Activated B cell treated with CpG ODN at 0.5 μM for 24 hours (primary cell): ENCODE results near the gene KLHL22. TPM values are rescaled to one million over a fixed set of nuclear protein-coding genes. Genes with fewer than 3 reads are reported as not detected.

ENCODE experiments used
- ATAC-seq: fragments of 200-7000 bp; cut with Tn5 transposase; one replicate; pipeline ENCODE4 v1.10.0; 2021; ENCODE audit warnings: low read depth, mild to moderate bottlenecking, moderate library complexity
- CTCF ChIA-PET: fragments of 350-600 bp; sonication (Branson Sonifier 250); formaldehyde crosslinking; loops from one replicate; lab custom pipeline; 2021; ENCODE audit warnings: antibody characterized with exemption; lab: Charles Lee
- POLR2A ChIA-PET: fragments of 350-600 bp; sonication (Branson Sonifier 250); formaldehyde crosslinking; loops from one replicate; lab custom pipeline; 2021; ENCODE audit warnings: antibody characterized with exemption; lab: Charles Lee
- DNase-seq: peaks from one replicate; pipeline ENCODE4 v3.0.0; 2022
- H3K27ac Mint-ChIP-seq: one replicate; pipeline ENCODE4 v1.8.0; 2020; ENCODE audit warnings: mixed read lengths
- H3K27me3 Mint-ChIP-seq: one replicate; pipeline ENCODE4 v1.8.0; 2021; ENCODE audit warnings: mixed read lengths
- H3K36me3 Mint-ChIP-seq: one replicate; pipeline ENCODE4 v1.8.0; 2021; ENCODE audit warnings: low read depth, mixed read lengths
- H3K4me1 Mint-ChIP-seq: one replicate; pipeline ENCODE4 v1.8.0; 2021; ENCODE audit warnings: mixed read lengths
- H3K4me3 Mint-ChIP-seq: one replicate; pipeline ENCODE4 v1.8.0; 2020; ENCODE audit warnings: mild to moderate bottlenecking, mixed read lengths
- H3K9me3 Mint-ChIP-seq: one replicate; pipeline ENCODE4 v1.8.0; 2020; ENCODE audit warnings: mixed read lengths
- intact Hi-C: fragments of 100-400 bp; cut with micrococcal nuclease; formaldehyde crosslinking; loops from one replicate; pipeline ENCODE4 v1.15.1; 2024
- total RNA-seq: library from RNA; stranded (reverse); gene quantifications from 2 replicates; pipeline ENCODE4 v1.2.3, GENCODE V29; 2022
- TF ChIP-seq, protein P1 (sequence below): fragments of 200-600 bp; IDR thresholded peaks from one replicate; pipeline ENCODE4 v1.8.0; 2022; ENCODE audit warnings: antibody characterized with exemption, mild to moderate bottlenecking

Gene KLHL22
- total RNA-seq, 1 donor from 2014 or later, result 26.1 TPM

- H3K4me3 Mint-ChIP-seq, result no peak overlapping the region
- ChIA-PET CTCF (interaction anchor here (1.2 to 2.2 kb wide), 2 partner anchors 36 to 81 kb away, joined by 3 to 8 read pairs; no protein-coding TSS in a partner anchor), POLR2A (interaction anchor here (1.1 to 1.2 kb wide), 2 partner anchors 9 to 14 kb away, joined by 3 to 8 read pairs; partner anchors contain the start of gene MED15)
- ATAC-seq, result no peak
- H3K36me3 Mint-ChIP-seq, result no peaks in the 10 kb centered on the region
- no peaks in the 10 kb centered on the region for H3K9me3 Mint-ChIP-seq
- peaks cover 14% of the 10 kb centered on the region for H3K4me1 Mint-ChIP-seq
- no peaks in the 10 kb centered on the region for H3K27me3 Mint-ChIP-seq
- TF ChIP-seq, protein P1, sequence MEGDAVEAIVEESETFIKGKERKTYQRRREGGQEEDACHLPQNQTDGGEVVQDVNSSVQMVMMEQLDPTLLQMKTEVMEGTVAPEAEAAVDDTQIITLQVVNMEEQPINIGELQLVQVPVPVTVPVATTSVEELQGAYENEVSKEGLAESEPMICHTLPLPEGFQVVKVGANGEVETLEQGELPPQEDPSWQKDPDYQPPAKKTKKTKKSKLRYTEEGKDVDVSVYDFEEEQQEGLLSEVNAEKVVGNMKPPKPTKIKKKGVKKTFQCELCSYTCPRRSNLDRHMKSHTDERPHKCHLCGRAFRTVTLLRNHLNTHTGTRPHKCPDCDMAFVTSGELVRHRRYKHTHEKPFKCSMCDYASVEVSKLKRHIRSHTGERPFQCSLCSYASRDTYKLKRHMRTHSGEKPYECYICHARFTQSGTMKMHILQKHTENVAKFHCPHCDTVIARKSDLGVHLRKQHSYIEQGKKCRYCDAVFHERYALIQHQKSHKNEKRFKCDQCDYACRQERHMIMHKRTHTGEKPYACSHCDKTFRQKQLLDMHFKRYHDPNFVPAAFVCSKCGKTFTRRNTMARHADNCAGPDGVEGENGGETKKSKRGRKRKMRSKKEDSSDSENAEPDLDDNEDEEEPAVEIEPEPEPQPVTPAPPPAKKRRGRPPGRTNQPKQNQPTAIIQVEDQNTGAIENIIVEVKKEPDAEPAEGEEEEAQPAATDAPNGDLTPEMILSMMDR, result no peak
- H3K27ac Mint-ChIP-seq, result no peak overlapping the region
- no peak for DNase-seq
- intact Hi-C loops, result loop anchor here (5.0 kb wide), 1 partner anchor 367 kb away; the partner anchor contains the start of gene ZDHHC8
These were observed 3.3 kb upstream of the KLHL22 start for GRCh38 chr22:20498913-20499312.

GRCh38 chr22:20497426-20497825 lies 1.8 kb upstream of the KLHL22 start:
- ATAC-seq (no peak), DNase-seq (no peak)
- no peaks in the 10 kb centered on the region for H3K27me3 Mint-ChIP-seq
- no peaks in the 10 kb centered on the region for H3K9me3 Mint-ChIP-seq
- H3K36me3 Mint-ChIP-seq, result no peaks in the 10 kb centered on the region
- intact Hi-C loops, result loop anchor here (5.0 kb wide), 1 partner anchor 365 kb away; the partner anchor contains the start of gene ZDHHC8
- H3K4me3 Mint-ChIP-seq, result no peak overlapping the region
- POLR2A ChIA-PET, result no interaction called here
- H3K4me1 Mint-ChIP-seq, result peaks cover 22% of the 10 kb centered on the region
- TF ChIP-seq, protein P1, result no peak
- CTCF ChIA-PET, result interaction anchor here (2.2 kb wide), 1 partner anchor 80 kb away, joined by 8 read pairs; no protein-coding TSS in a partner anchor
- H3K27ac Mint-ChIP-seq, result no peak overlapping the region

DNA sequence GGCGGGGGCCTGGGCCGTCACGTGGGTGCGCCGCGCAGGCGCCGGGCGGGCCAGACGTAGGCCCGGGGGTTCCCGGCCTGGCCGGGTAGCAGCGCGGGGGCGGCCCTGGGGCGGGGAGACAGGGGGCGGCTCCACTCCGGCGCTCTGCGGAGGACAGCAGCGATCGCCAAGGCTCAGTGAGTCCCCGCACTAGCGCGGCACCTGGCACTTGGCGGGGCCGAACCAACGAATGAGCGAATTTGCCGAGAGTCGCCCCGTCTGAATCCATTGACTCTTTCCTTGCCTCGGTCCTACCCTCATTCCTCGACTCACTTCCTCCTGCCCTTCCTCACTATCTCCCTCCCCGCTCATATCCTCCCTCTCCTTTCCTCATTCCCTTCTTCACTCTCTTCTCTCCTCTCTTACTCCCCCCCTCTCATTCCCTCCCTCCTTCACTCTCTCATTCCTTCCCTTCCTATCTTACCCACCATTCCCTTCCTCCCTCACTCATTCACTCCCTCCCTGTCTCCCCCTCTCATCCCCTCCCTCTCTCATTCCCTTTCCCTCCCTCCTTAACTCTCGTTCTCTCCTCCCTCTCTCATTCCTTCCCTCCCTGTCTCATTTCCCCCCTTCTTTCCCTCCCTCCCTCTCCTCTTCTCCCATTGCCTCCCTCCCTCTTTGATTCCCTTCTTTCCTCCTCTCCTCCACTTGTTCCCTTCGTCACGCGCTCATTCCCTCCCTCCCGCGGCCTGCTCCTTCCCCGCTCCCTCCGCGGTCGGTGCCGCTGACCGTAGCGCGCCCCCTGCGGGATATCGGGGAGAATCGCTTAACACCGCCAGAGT lies 476 bp upstream of the KLHL22 start:
- peak; percentile 97 for ATAC-seq
- peak overlapping the region; percentile 92 for H3K4me3 Mint-ChIP-seq
- CTCF ChIA-PET, result interaction anchor here (1.0 kb wide), 2 partner anchors 32 to 78 kb away, joined by 5 to 6 read pairs; no protein-coding TSS in a partner anchor

DNA sequence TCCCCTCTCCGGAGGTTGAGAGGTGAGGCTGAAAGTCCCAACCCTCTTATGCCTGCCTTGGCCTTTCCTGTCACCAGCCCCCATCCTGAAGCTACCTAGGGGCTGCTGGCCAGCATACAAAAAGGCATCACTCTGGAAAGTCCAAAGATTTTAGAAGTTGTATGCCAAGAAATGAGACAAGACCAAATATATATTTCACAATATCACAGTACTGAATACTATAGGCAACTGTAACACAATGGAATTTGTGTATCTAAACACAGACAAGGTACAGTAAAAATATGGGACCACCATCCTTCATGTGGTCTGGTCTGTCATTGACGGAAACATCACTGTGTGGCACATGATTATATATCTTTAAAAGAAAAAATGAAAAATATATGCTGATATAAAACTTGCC lies 4.2 kb downstream of the KLHL22 start:
- intact Hi-C loops, result no loop called here
- H3K27me3 Mint-ChIP-seq, result no peaks in the 10 kb centered on the region
- peaks cover 33% of the 10 kb centered on the region for H3K4me1 Mint-ChIP-seq
- no peak overlapping the region for H3K27ac Mint-ChIP-seq
- DNase-seq, result no peak
- H3K36me3 Mint-ChIP-seq, result peaks cover 20% of the 10 kb centered on the region
- ChIA-PET CTCF (no interaction called here), POLR2A (no interaction called here)
- H3K4me3 Mint-ChIP-seq, result no peak overlapping the region
- H3K9me3 Mint-ChIP-seq, result no peaks in the 10 kb centered on the region
- ATAC-seq, result no peak
- TF ChIP-seq, protein P1, result no peak

More for the DNA sequence above, 476 bp upstream of the KLHL22 start:
- Mint-ChIP-seq H3K4me1 (peaks cover 28% of the 10 kb centered on the region), H3K27me3 (no peaks in the 10 kb centered on the region), H3K9me3 (no peaks in the 10 kb centered on the region), H3K27ac (peak overlapping the region; percentile 93), H3K36me3 (no peaks in the 10 kb centered on the region)
- POLR2A ChIA-PET, result interaction anchor here (1.2 to 2.4 kb wide), 2 partner anchors 12 to 32 kb away, joined by 4 to 8 read pairs; partner anchors contain the start of gene MED15
- DNase-seq, result peak; percentile 95
- TF ChIP-seq, protein P1, result peak; percentile 68
- intact Hi-C loops, result loop anchor here (1.0 to 5.0 kb wide), 7 partner anchors 11 to 364 kb away; partner anchors contain the start of genes MED15 and ZDHHC8

- intact Hi-C loops, result no loop called here
- H3K36me3 Mint-ChIP-seq, result peaks cover 23% of the 10 kb centered on the region
- H3K4me1 Mint-ChIP-seq, result peaks cover 32% of the 10 kb centered on the region
- no peaks in the 10 kb centered on the region for H3K27me3 Mint-ChIP-seq
- DNase-seq (no peak), ATAC-seq (no peak)
- H3K4me3 Mint-ChIP-seq, result no peak overlapping the region
- POLR2A ChIA-PET, result no interaction called here
- CTCF ChIA-PET, result no interaction called here
- no peak overlapping the region for H3K27ac Mint-ChIP-seq
- H3K9me3 Mint-ChIP-seq, result no peaks in the 10 kb centered on the region
- TF ChIP-seq, protein P1, result no peak
These were observed 4.7 kb downstream of the KLHL22 start for GRCh38 chr22:20490941-20491307.
